Adipose tissue (tissue), 3 donors: ENCODE data around the gene WWOX. TPM values are rescaled to one million over a fixed set of nuclear protein-coding genes. Genes with fewer than 3 reads are reported as not detected.

Experiments used
- polyA plus RNA-seq, 3 donors: library from polyadenylated mRNA; stranded (reverse); fragments of 200-250 nt; gene quantifications; one replicate each; pipeline ENCODE4 v1.2.3, GENCODE V29; 2013
- donor health status: healthy with polysubstance abuse.
- donor health status: Bipolar disorder and iron deficiency.
- donor health status: healthy.

WWOX gene
- polyA plus RNA-seq, 3 donors, result 5.7 to 10.6 (median 7.0) TPM

Other genes with a start within 250 kb of the WWOX start
- not detected for gene CLEC3A, start 77.1 kb upstream of the WWOX start, polyA plus RNA-seq